Nucleus accumbens (tissue), 56 donors: ENCODE measurements around the gene PPP2R2C.

Source experiments
- DNase-seq, 56 donors: peaks; one replicate each; lab custom pipeline; 2025; lab: John Stamatoyannopoulos, UW

PPP2R2C gene

GRCh38 chr4:6298852-6299251, 173.6 kb downstream of the PPP2R2C start:
- DNase-seq = peak in 3 of 56 donors; percentile 24 to 36 (median 35)

GRCh38 chr4:6298035-6298434, 174.4 kb downstream of the PPP2R2C start:
- no peak for DNase-seq

GRCh38 chr4:6297266-6297815, 175.1 kb downstream of the PPP2R2C start:
- DNase-seq = peak in 6 of 56 donors; percentile 18 to 42 (median 32)

- DNase-seq = no peak
Measured at GRCh38 chr4:6296026-6296425, 176.4 kb downstream of the PPP2R2C start.

- no peak for DNase-seq
Measured at GRCh38 chr4:6295495-6295894, 176.9 kb downstream of the PPP2R2C start.

GRCh38 chr4:6294705-6295421, 177.6 kb downstream of the PPP2R2C start:
- DNase-seq = no peak

GRCh38 chr4:6293661-6294060, 178.8 kb downstream of the PPP2R2C start:
- no peak for DNase-seq

GRCh38 chr4:6293097-6293445, 179.3 kb downstream of the PPP2R2C start:
- no peak for DNase-seq

GRCh38 chr4:6292376-6293096, 179.9 kb downstream of the PPP2R2C start:
- DNase-seq = no peak

- DNase-seq = no peak
Measured at GRCh38 chr4:6291784-6292297, 180.6 kb downstream of the PPP2R2C start.

GRCh38 chr4:6290769-6291547, 181.5 kb downstream of the PPP2R2C start:
- no peak for DNase-seq

- DNase-seq = no peak
Measured at GRCh38 chr4:6290256-6290655, 182.2 kb downstream of the PPP2R2C start.

- no peak for DNase-seq
Measured at GRCh38 chr4:6288871-6289270, 183.5 kb downstream of the PPP2R2C start.

GRCh38 chr4:6288342-6288741, 184.1 kb downstream of the PPP2R2C start:
- no peak for DNase-seq

- DNase-seq = no peak
Measured at GRCh38 chr4:6287017-6287788, 185.2 kb downstream of the PPP2R2C start.

GRCh38 chr4:6283282-6283681, 189.1 kb downstream of the PPP2R2C start:
- no peak for DNase-seq

- DNase-seq = no peak
Measured at GRCh38 chr4:6282314-6282771, 190.1 kb downstream of the PPP2R2C start.

GRCh38 chr4:6281436-6282313, 190.7 kb downstream of the PPP2R2C start:
- peak in 27 of 56 donors; percentile 11 to 77 (median 48) for DNase-seq
